H1 (cell line): ENCODE measurements around the gene UBE2E1. TPM values are rescaled to one million over a fixed set of nuclear protein-coding genes. Genes with fewer than 3 reads are reported as not detected.

Experiments
- CTCF ChIA-PET: fragments of 300-600 bp; sonication (Branson Sonifier 250); formaldehyde crosslinking; loops from one replicate; lab custom pipeline; 2021; ENCODE audit not compliant: partially characterized antibody; lab: Charles Lee
- POLR2A ChIA-PET: fragments of 300-600 bp; sonication (Branson Sonifier 250); formaldehyde crosslinking; loops from one replicate; lab custom pipeline; 2021; ENCODE audit warnings: inconsistent platforms; ENCODE audit not compliant: partially characterized antibody; lab: Charles Lee
- DNase-seq, 2 experiments: peaks; one replicate each; pipeline versions ENCODE4 v3.0.0 to v3.0.0-alpha.2; 2010 to 2022; ENCODE audit warnings: low spot score in 2 of 2, low read depth in 1 of 2, mixed read lengths in 1 of 2
- FAIRE-seq: peaks from 2 replicates; lab custom pipeline; 2011; peaks lifted over from hg19 to GRCh38; lab: Jason Lieb, UNC
- H2AFZ ChIP-seq: 2 replicates; pipeline ENCODE4 v1.8.1; 2012; ENCODE audit warnings: low read length, inconsistent platforms
- H2AK5ac ChIP-seq: 2 replicates; pipeline ENCODE4 v1.6.1; 2013; ENCODE audit warnings: low read depth, low read length
- H2BK120ac ChIP-seq: replicated peaks from 2 replicates; pipeline ENCODE3; 2013; ENCODE audit warnings: low read depth, low read length, inconsistent platforms
- H2BK12ac ChIP-seq: 2 replicates; pipeline ENCODE4 v1.6.1; 2013; ENCODE audit warnings: low read depth, low read length
- H2BK15ac ChIP-seq: 2 replicates; pipeline ENCODE4 v1.6.1; 2013; ENCODE audit warnings: low read length
- H2BK20ac ChIP-seq: 2 replicates; pipeline ENCODE4 v1.6.1; 2013; ENCODE audit warnings: low read length
- H2BK5ac ChIP-seq: 2 replicates; pipeline ENCODE4 v1.6.1; 2013; ENCODE audit warnings: low read depth, low read length
- H3K14ac ChIP-seq: 2 replicates; pipeline ENCODE4 v1.6.1; 2013; ENCODE audit warnings: inconsistent platforms; ENCODE audit not compliant: insufficient read length
- H3K18ac ChIP-seq: 2 replicates; pipeline ENCODE4 v1.6.1; 2013; ENCODE audit warnings: low read length; ENCODE audit errors: extremely low read depth
- H3K23ac ChIP-seq: 2 replicates; pipeline ENCODE4 v1.6.1; 2013; ENCODE audit warnings: inconsistent platforms; ENCODE audit not compliant: insufficient read length
- H3K23me2 ChIP-seq: 2 replicates; pipeline ENCODE4 v1.6.1; 2013; ENCODE audit warnings: low read depth, low read length
- H3K27ac ChIP-seq: 2 replicates; pipeline ENCODE4 v1.6.1; 2011; ENCODE audit warnings: low read depth, low read length, inconsistent platforms
- H3K27me3 ChIP-seq, 4 experiments: replicated peaks in 1 of 4; 1 replicate in 1 of 4; 2 replicates in 3 of 4; pipeline versions ENCODE4 v1.6.1 to v1.8.1; 2011 to 2013; ENCODE audit warnings: low read length in 3 of 4, mild to moderate bottlenecking in 3 of 4, inconsistent platforms in 2 of 4, mixed read lengths in 2 of 4, moderate library complexity in 1 of 4; ENCODE audit not compliant: control insufficient read depth in 3 of 4, insufficient read depth in 3 of 4; ENCODE audit errors: extremely low read depth in 1 of 4
- H3K36me3 ChIP-seq, 4 experiments: 2 replicates each; pipeline versions ENCODE4 v1.6.1 to v1.8.1; 2011 to 2013; ENCODE audit warnings: mild to moderate bottlenecking in 4 of 4, low read length in 3 of 4, moderate library complexity in 2 of 4, control low read depth in 1 of 4, inconsistent platforms in 1 of 4; ENCODE audit not compliant: insufficient read depth in 4 of 4, control insufficient read depth in 2 of 4
- H3K4ac ChIP-seq: replicated peaks from 2 replicates; pipeline ENCODE3; 2013; ENCODE audit warnings: low read length, low read depth, mixed read lengths, inconsistent platforms; ENCODE audit not compliant: insufficient read length
- H3K4me1 ChIP-seq, 4 experiments: replicated peaks in 1 of 4; 1 replicate in 1 of 4; 2 replicates in 3 of 4; pipeline versions ENCODE4 v1.6.1 to v1.8.1; 2011 to 2013; ENCODE audit warnings: low read length in 3 of 4, inconsistent platforms in 2 of 4, mixed read lengths in 1 of 4; ENCODE audit not compliant: insufficient read depth in 4 of 4, control insufficient read depth in 3 of 4
- H3K4me2 ChIP-seq, 2 experiments: 2 replicates each; pipeline versions ENCODE4 v1.6.1 to v1.8.1; 2011 to 2013; ENCODE audit warnings: low read depth in 2 of 2, low read length in 2 of 2, control low read depth in 1 of 2, inconsistent platforms in 1 of 2, mild to moderate bottlenecking in 1 of 2; ENCODE audit not compliant: insufficient read depth in 1 of 2
- H3K4me3 ChIP-seq, 4 experiments: fragments of 200-600, 300-600 bp in 1 of 4; sonication (generic), shearing (Covaris generic), sonication (Bioruptor Twin) in 1 of 4; 2 replicates each; pipeline versions ENCODE4 v1.5.1 to v1.8.1; 2011 to 2016; ENCODE audit warnings: low read length in 4 of 4, low read depth in 3 of 4, control low read depth in 2 of 4, inconsistent platforms in 2 of 4, mild to moderate bottlenecking in 2 of 4, mixed read lengths in 1 of 4, moderate library complexity in 1 of 4; ENCODE audit not compliant: insufficient read depth in 2 of 4; ENCODE audit errors: extremely low read depth in 1 of 4
- H3K56ac ChIP-seq: replicated peaks from 2 replicates; pipeline ENCODE3; 2013; ENCODE audit warnings: low read depth, mild to moderate bottlenecking, mixed read lengths, low read length, inconsistent platforms; ENCODE audit not compliant: insufficient read length
- H3K79me1 ChIP-seq: 2 replicates; pipeline ENCODE4 v1.6.1; 2013; ENCODE audit warnings: low read depth, low read length, control low read depth
- H3K79me2 ChIP-seq, 2 experiments: 2 replicates each; pipeline versions ENCODE4 v1.6.1 to v1.8.1; 2012 to 2013; ENCODE audit warnings: low read length in 2 of 2, mild to moderate bottlenecking in 2 of 2, inconsistent platforms in 1 of 2; ENCODE audit not compliant: insufficient read depth in 2 of 2, control insufficient read depth in 1 of 2
- H3K9ac ChIP-seq, 4 experiments: replicated peaks in 1 of 4; 1 replicate in 1 of 4; 2 replicates in 3 of 4; pipeline versions ENCODE4 v1.6.1 to v1.8.1; 2011 to 2013; ENCODE audit warnings: low read depth in 3 of 4, low read length in 3 of 4, control low read depth in 2 of 4, mild to moderate bottlenecking in 2 of 4, moderate library complexity in 2 of 4, inconsistent platforms in 1 of 4; ENCODE audit errors: extremely low read depth in 1 of 4
- H3K9me3 ChIP-seq, 2 experiments: 2 replicates each; pipeline versions ENCODE4 v1.6.1 to v1.8.1; 2012 to 2013; ENCODE audit warnings: mild to moderate bottlenecking in 2 of 2, moderate library complexity in 2 of 2, control low read depth in 1 of 2, inconsistent platforms in 1 of 2, low read depth in 1 of 2, low read length in 1 of 2, mixed read lengths in 1 of 2; ENCODE audit not compliant: insufficient read depth in 2 of 2
- H4K20me1 ChIP-seq, 2 experiments: replicated peaks in 1 of 2; 2 replicates each; pipeline versions ENCODE3 to v1.8.1; 2011 to 2013; ENCODE audit warnings: inconsistent platforms in 2 of 2, low read length in 2 of 2, mild to moderate bottlenecking in 1 of 2; ENCODE audit not compliant: insufficient read depth in 2 of 2, control insufficient read depth in 1 of 2
- H4K5ac ChIP-seq: 2 replicates; pipeline ENCODE4 v1.6.1; 2013; ENCODE audit warnings: low read length, low read depth, mixed read lengths, inconsistent platforms; ENCODE audit not compliant: insufficient read length
- H4K8ac ChIP-seq: 2 replicates; pipeline ENCODE4 v1.8.0; 2013; ENCODE audit warnings: mild to moderate bottlenecking, moderate library complexity, low read length, inconsistent platforms; ENCODE audit not compliant: insufficient read depth; ENCODE audit errors: extremely low read depth
- H4K91ac ChIP-seq: replicated peaks from 2 replicates; pipeline ENCODE3; 2013; ENCODE audit warnings: low read length, mixed read lengths, inconsistent platforms; ENCODE audit not compliant: insufficient read length
- ASH2L ChIP-seq: fragments of 200-600, 300-600 bp; sonication (generic); IDR thresholded peaks from one replicate; pipeline ENCODE4 v1.7.1; 2017; ENCODE audit warnings: low read length
- BACH1 ChIP-seq: IDR thresholded peaks from 2 replicates; pipeline ENCODE4 v1.6.1; 2012; ENCODE audit warnings: low read length, improper control_type of control experiment
- CEBPB ChIP-seq: IDR thresholded peaks from 2 replicates; pipeline ENCODE4 v1.6.1; 2012; ENCODE audit warnings: low read depth, low read length
- CREB1 ChIP-seq: IDR thresholded peaks from 2 replicates; pipeline ENCODE4 v1.6.1; 2012; ENCODE audit warnings: inconsistent platforms
- CTBP2 ChIP-seq: IDR thresholded peaks from 2 replicates; pipeline ENCODE4 v1.7.0; 2011; ENCODE audit warnings: borderline replicate concordance, mild to moderate bottlenecking, moderate library complexity, mixed read lengths, low read length; ENCODE audit not compliant: insufficient read depth, insufficient read length
- E2F6 ChIP-seq: IDR thresholded peaks from 2 replicates; pipeline ENCODE4 v1.6.1; 2012; ENCODE audit warnings: inconsistent platforms
- EGR1 ChIP-seq: IDR thresholded peaks from 2 replicates; pipeline ENCODE4 v1.6.1; 2011; ENCODE audit warnings: low read depth, low read length, borderline replicate concordance
- POU5F1 ChIP-seq: IDR thresholded peaks from 2 replicates; pipeline ENCODE4 v1.6.1; 2011; ENCODE audit warnings: low read depth, mild to moderate bottlenecking, low read length, moderate library complexity
- RXRA ChIP-seq: IDR thresholded peaks from 2 replicates; pipeline ENCODE4 v1.6.1; 2011; ENCODE audit warnings: low read depth, mild to moderate bottlenecking, low read length, moderate library complexity; ENCODE audit not compliant: insufficient read depth
- SP4 ChIP-seq: IDR thresholded peaks from 2 replicates; pipeline ENCODE4 v1.6.1; 2012; ENCODE audit warnings: low read length, inconsistent platforms
- TAF1 ChIP-seq: IDR thresholded peaks from 2 replicates; pipeline ENCODE4 v1.6.1; 2011; ENCODE audit warnings: mild to moderate bottlenecking, low read depth, low read length
- TCF12 ChIP-seq: IDR thresholded peaks from 2 replicates; pipeline ENCODE4 v1.6.1; 2011; ENCODE audit warnings: low read depth, mild to moderate bottlenecking, low read length
- WGBS, 2 experiments: shearing (Covaris generic) in 1 of 2; methylation state at CpG; one replicate each; pipeline versions ENCODE4 v1.1.6 to v1.1.7; 2013 to 2015; ENCODE audit warnings: low lambda C conversion rate in 2 of 2, mixed read lengths in 2 of 2, inconsistent platforms in 1 of 2, low coverage in 1 of 2, missing lambda C conversion rate in 1 of 2; ENCODE audit not compliant: insufficient replicate concordance in 2 of 2, insufficient coverage in 1 of 2, insufficient read length in 1 of 2; ENCODE audit errors: extremely low coverage in 1 of 2, missing lambda C conversion rate in 1 of 2; 5-methylcytosine and 5-hydroxymethylcytosine counted together
- polyA plus RNA-seq, 7 experiments: library from polyadenylated mRNA; depleted of rRNA in 3 of 7; stranded (reverse) in 5 of 7; unstranded in 2 of 7; fragments of >200 nt in 5 of 7; fragments of 200-250 nt in 2 of 7; gene quantifications; 1 replicate in 5 of 7; 2 replicates in 1 of 7; 4 replicates in 1 of 7; pipeline versions ENCODE4 v1.2.1 to v1.2.3, GENCODE V29; 2011 to 2013; ENCODE audit warnings: missing spikeins in 2 of 7, mixed read lengths in 2 of 7
- total RNA-seq: library from RNA; stranded (reverse); fragmentation: NEBNext Ultra II Directional; extraction: Animal tissue kit (Norgen Biotek cat#: 25700); gene quantifications from 2 replicates; pipeline ENCODE4 v1.2.1, GENCODE V29; 2021
- TF ChIP-seq, protein P1 (sequence below): IDR thresholded peaks from 2 replicates; pipeline ENCODE4 v1.6.1; 2011; ENCODE audit warnings: low read length, improper control_type of control experiment

The UBE2E1 gene
- total and polyA plus RNA-seq, 2 of the 8 experiments (the other 6 are each of a cell fraction or from before 2014, with no cell fraction given): 109 to 141 TPM

DNA sequence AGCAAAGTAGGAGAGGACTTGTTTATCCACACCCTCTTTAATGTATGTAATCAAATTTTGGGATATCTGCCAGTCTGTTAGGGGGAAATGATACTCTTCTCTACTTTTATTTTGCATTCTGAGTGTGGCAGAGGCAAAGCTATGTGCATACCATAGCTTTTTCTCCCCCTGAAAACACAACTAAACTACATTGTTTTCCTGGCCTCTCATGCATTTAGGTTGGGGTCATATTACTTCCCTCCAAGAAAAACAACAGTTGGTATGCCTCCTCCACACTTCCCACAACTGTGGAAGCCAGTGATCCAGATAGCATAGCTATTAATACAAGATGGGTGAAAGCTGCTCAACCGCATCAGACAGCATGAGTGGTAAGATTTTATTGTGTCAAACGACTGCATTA is 118.0 kb downstream of the UBE2E1 start:
- Histone ChIP-seq H2BK12ac (no peak overlapping the region), H2AK5ac (no peak overlapping the region), H3K18ac (no peak overlapping the region), H3K36me3 (peaks cover 6 to 24% (median 12%) of the 10 kb centered on the region in 4 experiments), H2BK120ac (no peak overlapping the region), H3K27ac (no peak overlapping the region), H3K79me1 (no peaks in the 10 kb centered on the region), H3K14ac (no peak overlapping the region), H3K56ac (no peak overlapping the region), H2BK15ac (no peak overlapping the region), H4K8ac (no peak overlapping the region), H4K91ac (no peak overlapping the region), H2BK20ac (no peak overlapping the region), H3K79me2 (peaks cover 0 to 3% of the 10 kb centered on the region in 2 experiments; a peak in 2 of 4 replicates), H3K4ac (no peak overlapping the region), H3K9ac (no peak overlapping the region; a peak in 1 of 7 replicates), H3K27me3 (no peaks in the 10 kb centered on the region), H3K23ac (no peak overlapping the region), H2AFZ (no peak overlapping the region), H2BK5ac (no peak overlapping the region), H3K4me1 (peaks cover 0 to 3% (median 1%) of the 10 kb centered on the region in 4 experiments; a peak in 2 of 7 replicates), H3K4me3 (no peak overlapping the region; a peak in 1 of 8 replicates), H3K4me2 (no peak overlapping the region), H3K23me2 (no peaks in the 10 kb centered on the region; the same call in 1 of the 2 replicates), H3K9me3 (no peaks in the 10 kb centered on the region), H4K20me1 (peaks cover 1 to 6% of the 10 kb centered on the region in 2 experiments), H4K5ac (no peak overlapping the region)
- WGBS, 2 experiments: 87% methylated on average over 2 of the region's 2 CpGs; no CpG with 5 or more reads in 1 of the 2 experiments
- FAIRE-seq: peak; percentile 24
- CTCF ChIA-PET: interaction anchor here (0.6 to 4.0 kb wide), 12 partner anchors 20 to 366 kb away, joined by 3 to 24 read pairs (median 3); no protein-coding TSS in a partner anchor
- POLR2A ChIA-PET: interaction anchor here (0.8 to 11.5 kb wide), 5 partner anchors 12 to 115 kb away, joined by 3 to 363 read pairs (median 5); partner anchors contain the start of gene NR1D2
- no peak for DNase-seq
- TF ChIP-seq SP4: no peak
- no peak for TF ChIP-seq TAF1
- TF ChIP-seq, protein P1, sequence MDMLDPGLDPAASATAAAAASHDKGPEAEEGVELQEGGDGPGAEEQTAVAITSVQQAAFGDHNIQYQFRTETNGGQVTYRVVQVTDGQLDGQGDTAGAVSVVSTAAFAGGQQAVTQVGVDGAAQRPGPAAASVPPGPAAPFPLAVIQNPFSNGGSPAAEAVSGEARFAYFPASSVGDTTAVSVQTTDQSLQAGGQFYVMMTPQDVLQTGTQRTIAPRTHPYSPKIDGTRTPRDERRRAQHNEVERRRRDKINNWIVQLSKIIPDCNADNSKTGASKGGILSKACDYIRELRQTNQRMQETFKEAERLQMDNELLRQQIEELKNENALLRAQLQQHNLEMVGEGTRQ: no peak
- no peak for TF ChIP-seq POU5F1
- TF ChIP-seq TCF12: no peak
- TF ChIP-seq CEBPB: no peak
- TF ChIP-seq CTBP2: no peak
- TF ChIP-seq RXRA: no peak
- TF ChIP-seq CREB1: no peak
- no peak for TF ChIP-seq ASH2L
- no peak for TF ChIP-seq BACH1
- TF ChIP-seq E2F6: no peak
- TF ChIP-seq EGR1: no peak
